SK-N-MC (cell line): Measurements from ENCODE around the gene MRTO4.
"Not testable (repeated sequence)": the region's sequence is repeated elsewhere in the genome, so short reads cannot be mapped to it uniquely, and the experiment has no call there.

Source experiments
- EZH2 ChIP-seq: fragments of 200-600 bp; sonication (generic); IDR thresholded peaks from one replicate; pipeline ENCODE4 v1.6.1; 2017; ENCODE audit warnings: antibody characterized with exemption
- POLR2AphosphoS5 ChIP-seq: IDR thresholded peaks from 2 replicates; pipeline ENCODE4 v1.6.1; 2012; ENCODE audit warnings: mild to moderate bottlenecking, low read depth, low read length, borderline replicate concordance

DNA sequence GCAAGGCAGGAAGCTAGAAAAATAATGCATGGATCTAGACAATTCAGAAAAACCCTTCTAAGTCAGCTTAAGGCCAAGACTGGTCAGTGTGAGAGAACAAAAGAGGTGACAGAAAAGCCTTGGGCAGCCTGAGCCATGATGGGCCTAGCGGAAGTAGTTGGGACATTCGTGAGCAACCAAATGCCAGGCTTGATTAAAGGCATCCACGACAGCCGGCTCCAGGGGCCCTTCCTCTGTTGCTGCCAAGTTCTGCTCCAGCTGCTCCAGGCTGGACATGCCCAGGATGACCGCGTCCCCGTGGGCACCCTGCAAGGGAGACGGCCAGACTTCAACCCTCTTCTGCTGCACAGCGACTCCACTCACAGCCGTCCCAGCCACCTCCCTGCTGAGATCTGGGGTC lies 52.5 kb downstream of the MRTO4 start:
- not testable (repeated sequence) for TF ChIP-seq EZH2, POLR2AphosphoS5
